ENCODE data around the gene MYF5. TPM values are rescaled to one million over a fixed set of nuclear protein-coding genes. Genes with fewer than 3 reads are reported as not detected.

Gene MYF5
- total RNA-seq, 1 experiment from 2014 or later: not detected

DNA sequence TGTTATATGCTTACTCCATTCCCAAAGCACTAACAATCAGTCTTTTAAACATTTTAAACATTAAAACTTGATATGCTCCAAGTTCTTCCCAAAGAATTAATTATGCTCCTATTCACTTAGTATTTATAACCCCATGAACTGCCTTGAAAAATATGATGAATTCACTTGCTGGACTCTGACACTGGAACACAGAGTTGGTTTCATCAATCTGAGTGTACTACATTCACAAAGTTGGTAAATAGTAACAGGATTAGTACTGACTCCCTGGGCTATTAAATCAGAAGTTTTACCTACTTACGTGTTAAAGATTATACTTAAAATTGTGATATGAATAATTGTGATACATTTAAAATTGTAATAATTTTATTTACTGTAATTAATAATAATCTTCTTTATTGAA lies 26.6 kb upstream of the MYF5 start:
- H3K23me2 ChIP-seq (ENCODE audit: insufficient read length, low read depth, low read length, poor library complexity, severe bottlenecking): no peaks in the 10 kb centered on the region
- Mint-ChIP-seq H3K36me3 (ENCODE audit: insufficient read depth in 1 of 3, low read depth in 3 of 3) (peaks cover 0 to 9% (median 2%) of the 10 kb centered on the region in 3 experiments; a peak in 2 of 7 replicates), H3K27ac (no peak overlapping the region), H3K4me1 (peaks cover 2 to 7% of the 10 kb centered on the region in 2 experiments; a peak in 1 of 4 replicates), H3K4me3 (no peak overlapping the region), H3K27me3 (ENCODE audit: low read depth) (no peaks in the 10 kb centered on the region), H3K9me3 (peaks cover 3 to 6% of the 10 kb centered on the region in 2 experiments; a peak in 1 of 5 replicates)
- H3K9ac ChIP-seq (ENCODE audit: extremely low read depth, insufficient read length, low read length): no peak overlapping the region
- H4K91ac ChIP-seq (ENCODE audit: insufficient read length, low read depth, low read length): no peak overlapping the region
- H2BK12ac ChIP-seq (ENCODE audit: insufficient read length, low read depth, low read length): no peak overlapping the region
- H3T11ph ChIP-seq (ENCODE audit: low read length): no peak overlapping the region
- no peaks in the 10 kb centered on the region for H3K27me3 ChIP-seq (ENCODE audit: insufficient read depth, low read length)
- H3K56ac ChIP-seq (ENCODE audit: insufficient read length, low read depth, low read length): no peak overlapping the region
- H2BK5ac ChIP-seq (ENCODE audit: insufficient read length, low read length): no peak overlapping the region
- no peak overlapping the region for H3K27ac ChIP-seq (ENCODE audit: insufficient read length, low read depth, low read length)
- no peaks in the 10 kb centered on the region for H3K4me1 ChIP-seq (ENCODE audit: insufficient read depth, low read length)
- H3K79me1 ChIP-seq (ENCODE audit: insufficient read depth, low read depth, low read length, poor library complexity, severe bottlenecking): no peaks in the 10 kb centered on the region
- H2AFZ ChIP-seq (ENCODE audit: low read length): no peak overlapping the region
- H2BK20ac ChIP-seq (ENCODE audit: low read depth, low read length, poor library complexity, severe bottlenecking): no peak overlapping the region
- H2AK5ac ChIP-seq (ENCODE audit: insufficient read length, low read length): no peak overlapping the region
- no peaks in the 10 kb centered on the region for H4K20me1 ChIP-seq (ENCODE audit: control insufficient read depth, insufficient read depth, insufficient read length)
- WGBS (ENCODE audit: extremely low coverage, insufficient read length, low lambda C conversion rate): no CpG with 5 or more reads among the region's 1 CpG
- no peaks in the 10 kb centered on the region for H3K79me2 ChIP-seq (ENCODE audit: insufficient read depth, low read length)
- no peak overlapping the region for H4K5ac ChIP-seq (ENCODE audit: insufficient read length, low read depth, low read length)
- H2BK15ac ChIP-seq (ENCODE audit: low read depth, low read length): no peak overlapping the region
- DNase-seq: no peak
- no peak overlapping the region for H3K18ac ChIP-seq (ENCODE audit: insufficient read length, low read depth, low read length)
- TF ChIP-seq, protein P1, sequence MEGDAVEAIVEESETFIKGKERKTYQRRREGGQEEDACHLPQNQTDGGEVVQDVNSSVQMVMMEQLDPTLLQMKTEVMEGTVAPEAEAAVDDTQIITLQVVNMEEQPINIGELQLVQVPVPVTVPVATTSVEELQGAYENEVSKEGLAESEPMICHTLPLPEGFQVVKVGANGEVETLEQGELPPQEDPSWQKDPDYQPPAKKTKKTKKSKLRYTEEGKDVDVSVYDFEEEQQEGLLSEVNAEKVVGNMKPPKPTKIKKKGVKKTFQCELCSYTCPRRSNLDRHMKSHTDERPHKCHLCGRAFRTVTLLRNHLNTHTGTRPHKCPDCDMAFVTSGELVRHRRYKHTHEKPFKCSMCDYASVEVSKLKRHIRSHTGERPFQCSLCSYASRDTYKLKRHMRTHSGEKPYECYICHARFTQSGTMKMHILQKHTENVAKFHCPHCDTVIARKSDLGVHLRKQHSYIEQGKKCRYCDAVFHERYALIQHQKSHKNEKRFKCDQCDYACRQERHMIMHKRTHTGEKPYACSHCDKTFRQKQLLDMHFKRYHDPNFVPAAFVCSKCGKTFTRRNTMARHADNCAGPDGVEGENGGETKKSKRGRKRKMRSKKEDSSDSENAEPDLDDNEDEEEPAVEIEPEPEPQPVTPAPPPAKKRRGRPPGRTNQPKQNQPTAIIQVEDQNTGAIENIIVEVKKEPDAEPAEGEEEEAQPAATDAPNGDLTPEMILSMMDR (conservative IDR thresholded peaks at IDR 0.05): no peak
- H3K23ac ChIP-seq (ENCODE audit: insufficient read length, low read depth, low read length): no peak overlapping the region
- H3K9me3 ChIP-seq (ENCODE audit: control insufficient read depth, low read depth, low read length): no peaks in the 10 kb centered on the region
- H3K14ac ChIP-seq (ENCODE audit: insufficient read depth, low read length): no peak overlapping the region
- no peak overlapping the region for H3K4ac ChIP-seq (ENCODE audit: low read depth, low read length)
- no peak overlapping the region for H4K8ac ChIP-seq (replicated peaks; ENCODE audit: insufficient read length, low read depth, low read length)
- no peak overlapping the region for H3K4me2 ChIP-seq (ENCODE audit: insufficient read depth, insufficient read length, low read length)
- no peak overlapping the region for H2BK120ac ChIP-seq (ENCODE audit: low read depth, low read length, poor library complexity, severe bottlenecking)

Measured in H9 (cell line).